ENCODE data around the gene VPS54.

The VPS54 gene

DNA sequence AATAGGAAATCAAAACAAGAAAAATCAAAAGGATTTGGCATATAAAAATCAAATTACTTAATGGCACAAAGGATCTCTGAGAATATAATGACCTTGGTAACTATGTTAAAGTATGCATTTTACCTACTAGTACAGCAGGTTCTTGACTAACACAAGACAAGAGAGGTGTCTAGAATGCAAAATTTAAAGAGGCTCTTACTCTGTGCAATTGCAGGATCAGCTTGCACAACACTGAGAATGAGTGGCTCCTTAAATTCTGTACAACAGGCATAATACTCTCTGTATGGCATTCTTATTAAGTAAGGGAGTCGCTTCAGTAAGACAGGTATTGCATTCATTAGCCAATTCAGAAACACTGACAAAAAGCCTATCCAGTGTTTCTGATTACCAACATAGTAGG, 104.9 kb downstream of the VPS54 start:
- DNase-seq (ENCODE audit: low read depth): no peak

DNA sequence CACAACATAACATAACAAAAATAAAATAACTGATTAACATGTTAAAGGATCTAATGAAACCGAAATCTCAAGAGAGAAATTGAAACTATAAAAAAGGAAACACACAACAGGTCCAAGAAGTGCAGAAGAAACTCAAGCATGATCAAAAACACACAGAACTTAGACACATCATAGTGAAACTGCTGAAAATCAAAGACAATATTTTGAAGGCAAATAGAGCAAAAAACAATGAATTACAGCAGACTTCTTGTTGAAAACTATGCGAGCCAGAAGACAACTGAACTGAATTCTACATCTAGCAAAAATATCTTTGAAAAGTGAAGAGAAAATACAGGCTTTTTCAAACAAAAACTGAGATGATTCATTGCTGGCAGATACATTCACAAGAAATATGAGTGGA, 116.2 kb downstream of the VPS54 start:
- DNase-seq (ENCODE audit: low read depth): peak; percentile 52

DNA sequence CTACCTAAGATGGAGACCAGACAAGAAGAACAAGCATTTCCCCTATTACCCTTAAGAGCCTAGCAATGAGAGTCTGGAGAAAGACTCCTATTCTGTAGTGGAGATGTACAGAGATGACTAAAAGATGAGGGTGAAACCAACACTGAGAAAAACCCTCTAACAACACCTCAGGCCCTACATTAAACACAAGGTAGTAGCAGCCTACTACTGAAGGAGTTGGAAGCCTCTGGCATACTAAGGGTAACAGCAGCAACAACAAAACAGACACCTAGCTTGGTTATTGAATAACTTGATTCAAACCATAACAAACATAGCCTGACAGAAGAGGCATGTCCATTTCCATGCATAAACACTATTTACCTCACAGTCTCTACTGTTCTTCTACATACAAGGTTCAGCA, 117.1 kb downstream of the VPS54 start:
- no peak for DNase-seq (ENCODE audit: low read depth)

DNA sequence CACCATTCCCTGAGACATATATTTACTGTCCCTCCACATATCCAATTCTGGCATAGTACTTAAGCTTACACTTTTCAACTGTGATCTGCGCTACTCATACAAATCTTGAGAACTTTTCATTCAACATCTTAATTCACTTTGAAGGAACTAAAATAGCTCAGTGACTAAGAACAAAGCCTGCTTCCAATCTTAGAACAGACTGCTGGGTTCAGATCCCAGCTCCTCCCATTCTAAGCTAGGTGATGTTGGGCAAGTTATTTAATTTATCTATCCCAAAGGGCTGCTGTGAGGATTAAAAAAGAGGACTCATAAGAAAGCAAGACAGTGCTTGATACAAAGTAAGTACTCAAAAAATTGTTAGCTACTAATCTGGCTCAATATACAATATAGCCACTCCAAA, 119.6 kb downstream of the VPS54 start:
- DNase-seq (ENCODE audit: low read depth): no peak

DNA sequence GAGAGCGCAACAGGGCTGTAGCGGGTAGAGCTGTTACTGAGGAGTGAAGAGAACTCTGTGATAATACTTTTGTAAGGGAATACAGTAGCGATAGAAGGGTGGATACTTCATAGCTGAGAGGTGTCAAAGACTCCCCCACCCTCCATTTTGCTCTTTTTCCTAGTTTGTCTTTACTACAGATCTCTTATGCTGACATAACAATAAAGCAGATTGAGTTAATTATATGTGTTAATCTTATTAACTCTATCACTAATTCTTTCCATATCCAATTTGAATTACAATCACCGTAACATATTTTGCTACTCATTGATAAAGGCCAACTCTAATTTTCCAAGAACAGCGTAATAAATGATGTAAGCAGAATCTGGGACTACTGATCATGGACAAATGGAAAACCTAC, 120.4 kb downstream of the VPS54 start:
- DNase-seq (ENCODE audit: low read depth): no peak

DNA sequence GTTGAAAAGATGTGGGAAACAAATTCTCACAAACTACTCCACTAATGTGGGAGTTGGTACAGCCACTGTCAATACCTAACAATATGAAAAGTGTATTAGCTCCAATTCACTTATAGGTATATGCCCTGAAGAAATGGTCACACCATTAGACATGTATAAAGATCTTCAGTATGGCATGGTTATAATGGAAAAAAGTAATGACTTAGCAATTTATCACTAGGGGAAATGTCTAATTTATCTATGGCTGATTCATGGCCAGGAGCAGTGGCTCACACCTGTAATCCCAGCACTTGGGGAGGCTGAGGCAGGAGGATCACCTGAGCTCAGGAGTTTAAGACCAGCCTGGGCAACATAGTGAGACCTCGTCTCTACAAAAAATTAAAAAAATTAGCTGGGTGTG, 125.1 kb downstream of the VPS54 start:
- DNase-seq (ENCODE audit: low read depth): no peak

DNA sequence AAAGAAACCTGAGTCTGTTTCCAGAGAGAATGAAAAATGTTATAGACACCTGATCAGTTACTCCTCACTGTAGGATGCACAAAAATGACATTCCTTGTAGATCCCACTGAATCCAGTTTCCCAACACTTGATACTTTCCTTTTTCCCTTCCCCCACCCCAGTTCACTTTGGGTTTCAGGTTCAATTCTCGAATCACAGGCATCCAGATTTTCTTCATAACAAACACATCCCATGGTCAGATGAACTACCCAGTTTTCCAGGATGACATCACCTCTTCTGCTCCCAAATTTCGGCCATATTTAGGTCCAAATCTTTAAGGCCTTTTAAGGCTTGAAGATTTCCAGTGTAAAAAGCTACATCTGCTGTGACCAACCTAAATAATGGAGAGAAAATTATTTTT, 126.1 kb downstream of the VPS54 start:
- DNase-seq (ENCODE audit: low read depth): peak; percentile 12

DNA sequence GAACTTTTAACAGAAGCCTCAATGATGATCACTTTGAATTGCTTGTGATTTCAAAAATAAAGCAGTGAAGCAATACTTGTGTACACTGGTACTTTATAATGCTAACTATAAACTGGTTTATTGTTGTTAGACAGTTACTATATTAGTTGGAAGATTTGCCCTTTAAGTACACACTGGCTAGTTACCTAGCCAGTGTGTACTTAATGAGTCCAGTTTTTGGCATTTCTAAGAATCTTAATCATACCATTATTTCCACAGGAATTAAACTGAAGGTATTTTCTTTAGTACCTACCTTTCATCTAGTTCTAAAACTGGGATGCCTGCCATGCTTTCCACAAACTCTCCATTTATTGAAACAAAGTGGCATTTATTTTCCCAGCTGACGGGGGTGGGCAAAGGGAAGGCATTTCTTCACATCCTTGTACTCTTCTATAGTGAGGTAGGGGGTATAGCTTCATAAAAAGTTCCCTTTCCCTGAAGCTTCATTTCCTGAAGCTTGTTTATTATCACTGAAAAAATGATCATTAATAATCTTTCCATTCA, 127.7 kb downstream of the VPS54 start:
- DNase-seq (ENCODE audit: low read depth): no peak

DNA sequence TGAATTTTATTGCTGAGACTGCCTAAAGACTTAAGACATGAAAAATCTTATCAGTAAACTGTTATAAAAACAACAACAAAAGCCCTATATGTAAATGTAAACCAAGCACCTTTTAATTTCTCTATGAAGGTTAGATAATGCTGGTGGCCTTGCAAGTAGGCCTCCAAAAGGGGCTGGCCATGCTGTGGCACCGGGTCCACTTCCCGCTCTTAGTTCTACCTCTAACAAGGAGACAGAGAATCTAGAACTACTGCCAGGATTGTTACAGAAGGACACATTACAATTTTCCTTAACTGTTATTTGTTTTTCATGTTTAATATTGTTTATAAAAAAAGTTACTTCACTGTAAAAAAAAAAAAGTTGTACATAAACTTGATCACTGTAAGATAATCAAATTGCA, 128.6 kb downstream of the VPS54 start:
- no peak for DNase-seq (ENCODE audit: low read depth)

DNA sequence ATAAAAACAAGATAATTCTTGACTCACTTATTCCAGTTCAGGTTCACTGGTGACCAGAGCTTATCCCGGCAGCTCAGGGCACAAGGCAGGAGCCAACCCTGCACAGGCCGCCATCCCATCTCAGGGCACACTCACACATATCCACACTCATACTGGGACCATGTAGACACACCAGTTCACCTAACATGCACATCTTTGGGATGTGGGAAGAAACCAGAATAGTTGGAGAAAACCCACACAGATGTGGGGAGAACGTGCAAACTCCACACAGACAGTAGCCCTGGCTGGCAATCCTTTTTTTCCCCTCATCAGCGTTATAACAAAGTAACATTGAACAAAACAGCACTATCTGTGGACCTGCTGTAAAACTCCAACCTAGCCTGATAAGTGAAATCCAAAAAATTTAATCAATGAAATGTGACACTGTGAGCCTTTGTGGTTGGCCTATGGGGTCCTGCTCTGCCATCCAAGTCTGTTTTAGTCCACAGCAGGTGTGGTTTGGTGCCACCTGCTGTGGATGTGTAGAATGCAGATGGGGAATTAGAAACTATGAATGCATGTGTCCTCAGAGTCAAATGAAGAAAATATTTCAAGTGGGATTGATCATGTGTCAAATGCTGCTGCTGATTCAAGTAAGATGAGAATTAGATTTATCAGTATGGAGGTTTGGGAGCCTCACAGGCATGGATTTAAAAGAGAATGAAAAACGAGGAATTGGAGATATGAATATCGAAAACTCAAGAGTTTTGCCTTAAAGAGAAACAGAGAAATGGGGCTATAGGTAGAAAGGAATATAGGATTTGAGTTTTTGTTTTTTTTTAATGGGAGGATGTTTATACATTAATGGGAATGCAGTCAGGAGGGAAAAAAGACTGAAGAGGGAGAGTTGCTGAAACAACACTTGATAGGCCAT, 130.5 kb downstream of the VPS54 start:
- peak; percentile 39 for DNase-seq (ENCODE audit: low read depth)

DNA sequence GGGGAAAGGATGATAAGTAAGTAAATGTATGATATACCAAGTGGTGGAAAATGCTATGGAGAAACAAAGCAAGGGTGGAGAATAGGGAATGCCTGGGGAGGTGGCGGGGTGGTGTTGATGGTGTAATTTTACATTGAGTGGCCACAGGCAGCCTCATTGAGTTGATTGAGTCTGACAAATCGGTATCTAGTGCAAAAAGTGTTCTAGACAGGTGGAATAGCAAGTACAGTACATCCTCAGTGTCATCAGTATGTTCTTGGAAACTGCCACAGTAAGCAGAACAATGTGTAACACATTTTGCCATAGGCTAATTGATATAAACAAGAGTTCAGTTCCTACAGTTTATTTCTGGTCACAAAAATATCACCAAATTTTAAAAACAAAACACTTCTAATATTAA, 131.2 kb downstream of the VPS54 start:
- no peak for DNase-seq (ENCODE audit: low read depth)

DNA sequence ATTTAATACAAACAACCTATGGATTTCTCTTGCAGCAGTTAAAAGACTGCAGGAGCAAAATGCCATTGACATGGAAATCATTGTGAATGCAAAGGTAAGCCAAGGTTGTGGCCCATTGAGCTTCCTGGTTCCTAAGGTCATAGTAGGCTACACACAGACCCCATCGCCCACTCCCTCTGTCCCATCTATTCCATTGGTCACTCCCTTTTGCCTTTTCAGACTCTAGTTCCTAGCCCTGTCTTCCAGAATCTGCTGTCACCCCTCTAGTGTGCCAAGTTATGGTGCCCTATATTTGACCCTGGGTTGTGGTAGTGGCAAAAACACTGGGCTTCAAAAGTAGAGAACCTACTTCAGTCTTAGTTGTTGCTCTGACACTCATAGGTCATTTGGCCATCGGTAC, 132.8 kb downstream of the VPS54 start:
- DNase-seq (ENCODE audit: low read depth): no peak

DNA sequence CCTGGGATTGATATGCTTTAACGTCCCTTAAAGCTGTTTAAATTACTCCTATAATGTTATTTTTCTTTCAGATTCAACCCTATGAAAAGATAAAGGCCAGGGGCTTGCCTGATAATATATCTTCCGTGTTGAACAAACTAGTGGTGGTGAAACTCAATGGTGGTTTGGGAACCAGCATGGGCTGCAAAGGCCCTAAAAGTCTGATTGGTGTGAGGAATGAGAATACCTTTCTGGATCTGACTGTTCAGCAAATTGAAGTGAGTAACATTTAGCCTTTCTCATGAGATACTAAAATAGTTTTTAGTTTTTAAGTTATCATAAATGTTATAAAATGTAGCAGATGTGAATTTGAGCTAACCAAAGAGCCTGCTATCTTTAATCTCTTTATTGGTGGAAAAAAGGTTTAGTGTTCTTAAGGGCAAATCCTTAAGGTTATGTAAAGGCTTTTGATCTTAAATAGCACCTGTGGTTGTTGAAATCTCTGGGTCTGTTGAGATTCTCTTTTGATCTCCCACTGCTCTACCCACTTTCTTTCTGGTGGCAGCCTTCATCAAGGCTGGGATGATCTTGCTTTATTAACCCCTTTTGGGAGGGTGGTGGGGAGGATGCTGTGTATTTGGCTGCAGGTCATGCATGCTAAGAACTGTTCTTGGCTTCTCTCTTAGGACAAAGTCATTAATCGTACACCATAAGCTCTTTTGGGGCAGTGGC, 136.7 kb downstream of the VPS54 start:
- DNase-seq (ENCODE audit: low read depth): no peak

DNA sequence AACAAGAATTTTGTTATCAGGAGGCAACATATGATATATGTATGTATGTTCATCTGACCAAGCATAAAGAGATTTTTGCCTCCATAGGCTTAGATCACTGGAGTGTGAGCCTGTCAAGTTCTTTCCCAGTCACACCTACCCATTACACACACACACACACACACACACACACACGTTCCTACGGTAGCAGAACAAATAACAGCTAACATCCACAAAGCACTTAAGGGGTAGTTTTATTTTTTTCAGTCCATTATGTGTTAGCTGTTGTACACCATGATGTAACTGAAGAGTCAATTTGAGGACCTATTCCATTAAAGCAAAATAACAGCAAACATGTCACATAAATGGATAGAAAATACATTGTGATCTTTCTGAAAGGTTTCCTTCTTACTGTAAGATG, 138.0 kb downstream of the VPS54 start:
- DNase-seq (ENCODE audit: low read depth): no peak

DNA sequence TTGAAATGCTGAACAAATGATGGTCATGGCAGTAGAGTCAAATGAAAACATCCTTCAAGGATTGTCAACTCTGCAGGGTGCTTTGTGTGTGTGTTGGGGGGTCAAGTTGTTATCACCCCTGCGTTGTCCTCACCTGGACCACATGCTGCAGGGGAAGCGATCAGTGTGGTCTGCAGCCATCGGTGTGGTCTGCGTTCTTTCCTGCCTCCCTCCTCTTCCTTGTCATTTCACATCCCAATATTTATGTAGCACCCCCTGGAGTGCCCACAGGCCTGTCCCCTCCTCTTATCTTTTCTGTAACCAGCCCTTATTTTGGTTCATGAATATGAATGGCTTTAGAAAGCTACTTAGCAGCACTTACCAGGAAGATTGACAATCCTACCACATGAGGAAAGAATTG, 138.6 kb downstream of the VPS54 start:
- DNase-seq (ENCODE audit: low read depth): no peak

DNA sequence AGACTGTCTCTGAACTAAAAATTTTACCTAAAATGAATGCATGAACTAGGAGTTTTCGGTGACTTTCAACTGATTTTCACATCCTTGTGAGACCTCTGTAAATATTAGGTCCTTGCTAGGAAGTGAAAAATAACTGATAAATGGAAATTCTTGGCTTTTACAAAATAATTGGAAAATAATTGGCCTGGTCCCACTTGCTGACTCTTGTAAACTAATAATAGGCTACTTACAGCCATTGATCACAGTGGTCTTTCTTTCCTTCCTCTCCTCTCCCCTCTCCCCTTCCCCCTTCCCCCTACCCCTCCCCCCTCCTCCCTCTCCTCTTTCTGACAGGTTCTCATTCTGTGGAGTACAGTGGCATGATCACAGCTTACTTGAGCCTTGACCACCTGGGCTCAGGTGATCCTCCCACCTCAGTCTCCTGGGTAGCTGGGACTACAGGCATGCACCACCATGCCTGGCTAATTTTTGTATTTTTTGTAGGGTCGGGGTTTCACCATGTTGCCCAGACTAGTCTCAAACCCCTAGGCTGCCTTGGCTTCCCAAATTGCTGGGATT, 139.3 kb downstream of the VPS54 start:
- no peak for DNase-seq (ENCODE audit: low read depth)

DNA sequence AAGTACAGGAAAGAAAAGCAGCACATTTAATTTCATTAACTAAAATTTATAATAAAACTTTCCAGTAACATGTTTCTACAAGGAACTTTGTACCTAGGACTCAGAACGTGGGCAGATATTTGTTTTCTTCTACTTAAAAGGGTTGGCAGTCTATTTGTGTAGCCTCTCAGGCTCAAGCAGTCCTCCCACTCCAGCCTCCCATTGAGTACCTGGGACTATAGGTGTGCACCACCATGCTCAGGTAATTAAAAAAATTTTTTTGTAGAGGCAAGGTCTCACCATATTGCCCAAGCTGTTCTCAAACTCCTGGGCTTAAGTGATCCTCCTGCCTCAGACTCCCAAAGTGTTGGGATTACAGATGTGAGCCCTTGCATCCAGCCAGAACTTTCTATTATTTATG, 140.7 kb downstream of the VPS54 start:
- no peak for DNase-seq (ENCODE audit: low read depth)

DNA sequence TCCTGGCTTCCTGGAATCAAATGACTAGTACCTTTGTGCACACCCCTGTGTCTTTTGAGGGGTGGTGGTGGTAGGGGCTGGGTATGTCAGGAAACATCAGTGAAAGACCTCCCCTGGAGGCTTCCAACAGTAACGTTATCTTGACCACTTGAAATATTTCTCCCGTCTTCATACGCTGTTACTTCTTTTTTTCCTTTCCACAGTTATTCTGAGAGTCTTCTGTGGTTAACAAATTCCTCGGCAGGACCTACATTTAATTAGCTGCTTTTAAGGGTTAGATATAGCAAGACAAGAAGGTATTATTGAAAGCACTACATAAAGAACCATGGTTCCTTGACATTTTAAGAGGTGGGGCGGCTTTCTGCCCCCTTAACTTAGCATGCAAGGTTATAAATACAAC, 142.9 kb downstream of the VPS54 start:
- DNase-seq (ENCODE audit: low read depth): no peak

DNA sequence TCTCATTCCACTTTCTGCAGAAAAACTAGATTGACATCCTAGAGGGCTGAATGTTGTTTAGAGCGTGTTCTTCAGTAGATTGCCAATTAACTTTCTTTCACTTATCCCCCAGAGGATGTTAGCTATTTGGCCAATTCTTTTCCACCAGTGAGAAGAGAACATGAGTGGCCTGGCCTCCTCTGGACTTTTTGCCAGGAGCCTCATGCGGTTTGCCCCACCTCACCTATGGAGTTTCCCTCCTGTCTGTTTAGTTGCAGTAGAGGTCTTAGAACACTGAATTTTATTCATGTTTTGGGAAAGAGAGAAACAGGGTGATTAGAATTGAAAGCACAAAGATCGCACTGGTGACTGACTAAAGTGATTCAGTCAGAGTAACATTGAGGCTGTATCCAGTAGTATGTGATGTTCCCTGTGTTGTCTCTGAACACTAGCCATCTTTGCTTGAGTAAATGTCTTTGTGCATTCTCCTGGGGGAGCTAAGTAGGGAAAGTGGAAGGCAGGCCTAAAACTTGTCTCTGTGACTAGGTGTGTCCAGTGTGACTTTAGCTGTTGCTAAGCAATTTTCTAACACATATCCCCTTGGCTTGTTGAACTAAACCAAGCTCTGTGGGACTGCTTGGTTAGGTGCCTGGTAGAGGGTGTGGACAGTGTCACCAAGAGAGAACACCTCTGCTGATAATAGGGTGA, 143.5 kb downstream of the VPS54 start:
- DNase-seq (ENCODE audit: low read depth): no peak

DNA sequence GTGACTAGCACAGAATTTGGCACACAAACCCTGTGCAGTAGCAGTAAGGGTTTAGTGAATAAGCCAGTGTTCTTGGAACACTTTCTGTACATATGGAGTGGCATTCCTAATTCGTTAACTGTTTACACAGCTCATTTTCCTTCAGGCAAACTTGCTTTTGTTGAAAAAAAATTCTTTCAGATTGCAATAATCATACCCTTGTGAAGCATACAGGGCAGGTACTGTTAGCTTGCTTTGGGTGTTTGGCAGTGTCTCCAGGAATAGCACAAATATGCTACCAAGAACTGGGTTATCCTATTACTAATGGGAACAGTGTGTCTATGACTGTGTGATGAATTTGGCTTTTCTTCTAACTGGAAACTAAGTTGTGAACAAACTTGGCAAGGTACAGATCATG, 144.1 kb downstream of the VPS54 start:
- DNase-seq (ENCODE audit: low read depth): no peak

DNA sequence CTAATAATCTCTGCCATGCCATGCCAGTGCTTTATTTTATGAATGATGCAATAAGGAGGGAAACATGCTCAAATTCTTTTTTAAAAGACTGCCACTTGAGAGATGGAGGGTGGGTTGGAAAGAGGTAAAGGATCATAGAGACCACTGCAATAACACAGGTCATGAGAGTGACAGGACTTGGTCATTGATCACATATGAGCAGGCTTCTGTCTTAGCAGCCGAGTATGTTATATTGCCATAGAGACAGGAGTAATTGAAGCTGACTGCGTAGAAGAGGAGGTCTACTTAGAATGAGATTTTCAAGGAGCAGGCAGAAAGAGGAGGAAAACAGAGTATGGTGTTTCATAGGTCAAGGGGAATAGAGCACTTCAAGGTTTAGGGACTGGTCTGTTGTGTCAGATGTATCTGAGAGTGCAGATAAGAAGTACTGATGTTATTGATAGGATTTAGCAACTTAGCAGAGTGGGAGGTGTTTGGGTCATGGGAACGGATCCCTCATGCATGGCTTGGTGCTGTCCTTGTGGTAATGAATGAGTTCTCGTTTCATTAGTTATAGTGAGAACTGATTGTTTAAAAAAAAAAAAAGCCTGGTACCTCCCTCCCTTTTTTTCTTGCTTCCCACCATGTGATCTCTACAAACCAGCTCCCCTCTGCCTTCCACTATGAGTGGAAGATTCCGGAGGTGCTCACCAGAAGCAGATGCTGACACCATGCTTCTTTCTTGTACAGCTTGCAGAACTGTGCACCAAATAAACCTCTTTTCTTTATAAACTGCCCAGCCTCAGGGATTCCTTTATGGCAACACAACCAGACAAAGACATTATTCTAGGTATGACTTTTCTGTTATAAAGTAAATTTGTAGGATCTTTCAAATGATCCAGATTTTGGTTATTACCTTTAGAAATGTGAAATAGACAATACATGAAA, 144.8 kb downstream of the VPS54 start:
- no peak for DNase-seq (ENCODE audit: low read depth)

All from iris pigment epithelial cell (primary cell).